ENCODE data around the gene HGD. TPM values are rescaled to one million over a fixed set of nuclear protein-coding genes. Genes with fewer than 3 reads are reported as not detected.

HGD gene
- total and polyA plus RNA-seq, 2 of the 13 experiments (the other 11 are each of a cell fraction or from before 2014, with no cell fraction given): 265 to 398 TPM

GRCh38 chr3:120684896-120685295 lies 2.9 kb upstream of the HGD start:
- H3K4me2 ChIP-seq (ENCODE audit: low read depth, low read length): no peak overlapping the region
- ChIA-PET CTCF (ENCODE audit: low intra/inter-chr PET ratio, low total read pairs) (no interaction called here), POLR2A (no interaction called here)
- H2AFZ ChIP-seq (ENCODE audit: low read length): no peak overlapping the region
- H3K36me3 ChIP-seq (replicated peaks in 1 of 2; ENCODE audit: control insufficient read depth in 1 of 2, insufficient read depth in 2 of 2, low read length in 2 of 2): 0 out of 5 replicates have a peak, but pooled peaks cover 0 to 4% of the 10 kb centered on the region in 2 experiments
- FAIRE-seq (no peak), ATAC-seq (no peak), DNase-seq (ENCODE audit: low spot score) (no peak)
- H4K20me1 ChIP-seq (ENCODE audit: insufficient read depth, low read length): no peaks in the 10 kb centered on the region
- in situ Hi-C loops (cut with HindIII; ENCODE audit: extremely low pct_ligation_motif_present, low pct_unique_long_range_greater_than_20kb): no loop called here
- no peak overlapping the region for H3K4me3 ChIP-seq (replicated peaks in 1 of 3; ENCODE audit: insufficient read depth in 1 of 3, low read depth in 2 of 3, low read length in 3 of 3)
- H3K27ac ChIP-seq (ENCODE audit: extremely low read length, insufficient read depth, low read length): no peak overlapping the region
- TF ChIP-seq DNMT3B (CRISPR knock-in tag; conservative IDR thresholded peaks at IDR 0.05) (no peak), POGZ (CRISPR knock-in tag; IDR thresholded peaks at IDR 0.05) (no peak), STAG1 (CRISPR knock-in tag; IDR thresholded peaks at IDR 0.05) (no peak), HNRNPLL (IDR thresholded peaks at IDR 0.05; ENCODE audit: low read depth, low read length, poor library complexity, severe bottlenecking) (no peak), ZFP91 (CRISPR knock-in tag; IDR thresholded peaks at IDR 0.05; ENCODE audit: borderline replicate concordance) (no peak), PITX1 (CRISPR knock-in tag; IDR thresholded peaks at IDR 0.05) (no peak), POLR2AphosphoS5 (IDR thresholded peaks at IDR 0.05; ENCODE audit: low read depth, low read length) (no peak), SRF (IDR thresholded peaks at IDR 0.05; ENCODE audit: low read depth, low read length) (no peak), ZNF276 (CRISPR knock-in tag; IDR thresholded peaks at IDR 0.05; ENCODE audit: low read depth) (no peak), FOXK2 (IDR thresholded peaks at IDR 0.05) (no peak), FOSL2 (CRISPR knock-in tag; IDR thresholded peaks at IDR 0.05) (no peak)
- 97% methylated on average over 4 of the region's 4 CpGs for WGBS (ENCODE audit: low lambda C conversion rate)
- BruUV-seq (replicated peaks): no TSS peak
- peaks cover 45% of the 10 kb centered on the region for H3K4me1 ChIP-seq (ENCODE audit: insufficient read depth, low read length)
- H3K9ac ChIP-seq (ENCODE audit: insufficient read depth, low read depth, low read length): no peak overlapping the region
- intact Hi-C loops (cut with micrococcal nuclease; ENCODE audit: unreplicated experiment): no loop called here
- no peaks in the 10 kb centered on the region for H3K9me3 ChIP-seq (ENCODE audit: low read length)
- H3K79me2 ChIP-seq (ENCODE audit: insufficient read depth, low read length): peaks cover 24% of the 10 kb centered on the region
- no peaks in the 10 kb centered on the region; a peak in 1 of 5 replicates for H3K27me3 ChIP-seq (ENCODE audit: control insufficient read depth in 1 of 2, insufficient read depth in 2 of 2, low read length in 2 of 2)

All from HepG2 (cell line).